GM12873 (cell line): ENCODE data around the gene PCDH1.

Experiments used
- CTCF ChIP-seq: IDR thresholded peaks from 2 replicates; pipeline ENCODE4 v1.5.1; 2012; ENCODE audit warnings: low read depth, mild to moderate bottlenecking, moderate library complexity, low read length, control low read depth; ENCODE audit not compliant: insufficient read depth; ENCODE audit errors: missing control alignments

PCDH1 gene

GRCh38 chr5:141824717-141825116, 53.5 kb downstream of the PCDH1 start:
- no peak for TF ChIP-seq CTCF

- TF ChIP-seq CTCF = no peak
Measured at GRCh38 chr5:141823056-141823455, 55.2 kb downstream of the PCDH1 start.

GRCh38 chr5:141822144-141822543, 56.1 kb downstream of the PCDH1 start:
- TF ChIP-seq CTCF = no peak

- no peak for TF ChIP-seq CTCF
Measured at GRCh38 chr5:141821430-141821925, 56.7 kb downstream of the PCDH1 start.

- TF ChIP-seq CTCF = no peak
Measured at GRCh38 chr5:141817631-141818030, 60.6 kb downstream of the PCDH1 start.

GRCh38 chr5:141816598-141817399, 61.4 kb downstream of the PCDH1 start:
- TF ChIP-seq CTCF = no peak

- no peak for TF ChIP-seq CTCF
Measured at GRCh38 chr5:141815796-141816180, 62.4 kb downstream of the PCDH1 start.
